LNCaP clone FGC (cell line): Measurements from ENCODE around the gene DDHD1.

ENCODE experiments used
- DNase-seq: peaks from one replicate; pipeline ENCODE4 v3.0.0-alpha.2; 2011; ENCODE audit warnings: low read depth
- H3K4me3 ChIP-seq: 2 replicates; pipeline ENCODE4 v1.5.1; 2011; ENCODE audit warnings: mild to moderate bottlenecking, low read depth, low read length, control low read depth
- TF ChIP-seq, protein P1 (sequence below): IDR thresholded peaks from 2 replicates; pipeline ENCODE4 v1.5.1; 2012; ENCODE audit warnings: mild to moderate bottlenecking; ENCODE audit not compliant: control insufficient read depth, insufficient read depth; ENCODE audit errors: extremely low read depth

Gene DDHD1

DNA sequence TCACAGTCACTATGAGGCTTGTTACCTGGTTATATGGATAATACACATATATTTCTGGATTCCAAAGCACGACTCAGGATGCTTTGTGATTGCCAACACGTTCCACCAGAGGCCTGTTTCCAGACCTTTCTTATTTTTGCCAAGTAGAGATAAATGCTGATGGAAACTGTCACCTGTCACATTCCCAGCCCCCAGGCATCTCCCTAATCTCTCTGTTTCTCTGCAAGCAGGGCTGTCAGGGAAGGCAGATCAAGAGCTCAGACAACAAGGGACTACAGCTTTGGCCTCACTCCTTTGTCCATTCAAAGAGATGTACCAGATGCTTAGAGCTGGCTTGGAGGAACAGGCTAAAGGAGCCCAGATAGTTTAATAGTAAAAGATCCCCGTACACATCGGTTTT, 21.8 kb upstream of the DDHD1 start:
- no peak for DNase-seq
- no peak overlapping the region for H3K4me3 ChIP-seq
- TF ChIP-seq, protein P1, sequence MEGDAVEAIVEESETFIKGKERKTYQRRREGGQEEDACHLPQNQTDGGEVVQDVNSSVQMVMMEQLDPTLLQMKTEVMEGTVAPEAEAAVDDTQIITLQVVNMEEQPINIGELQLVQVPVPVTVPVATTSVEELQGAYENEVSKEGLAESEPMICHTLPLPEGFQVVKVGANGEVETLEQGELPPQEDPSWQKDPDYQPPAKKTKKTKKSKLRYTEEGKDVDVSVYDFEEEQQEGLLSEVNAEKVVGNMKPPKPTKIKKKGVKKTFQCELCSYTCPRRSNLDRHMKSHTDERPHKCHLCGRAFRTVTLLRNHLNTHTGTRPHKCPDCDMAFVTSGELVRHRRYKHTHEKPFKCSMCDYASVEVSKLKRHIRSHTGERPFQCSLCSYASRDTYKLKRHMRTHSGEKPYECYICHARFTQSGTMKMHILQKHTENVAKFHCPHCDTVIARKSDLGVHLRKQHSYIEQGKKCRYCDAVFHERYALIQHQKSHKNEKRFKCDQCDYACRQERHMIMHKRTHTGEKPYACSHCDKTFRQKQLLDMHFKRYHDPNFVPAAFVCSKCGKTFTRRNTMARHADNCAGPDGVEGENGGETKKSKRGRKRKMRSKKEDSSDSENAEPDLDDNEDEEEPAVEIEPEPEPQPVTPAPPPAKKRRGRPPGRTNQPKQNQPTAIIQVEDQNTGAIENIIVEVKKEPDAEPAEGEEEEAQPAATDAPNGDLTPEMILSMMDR: no peak

DNA sequence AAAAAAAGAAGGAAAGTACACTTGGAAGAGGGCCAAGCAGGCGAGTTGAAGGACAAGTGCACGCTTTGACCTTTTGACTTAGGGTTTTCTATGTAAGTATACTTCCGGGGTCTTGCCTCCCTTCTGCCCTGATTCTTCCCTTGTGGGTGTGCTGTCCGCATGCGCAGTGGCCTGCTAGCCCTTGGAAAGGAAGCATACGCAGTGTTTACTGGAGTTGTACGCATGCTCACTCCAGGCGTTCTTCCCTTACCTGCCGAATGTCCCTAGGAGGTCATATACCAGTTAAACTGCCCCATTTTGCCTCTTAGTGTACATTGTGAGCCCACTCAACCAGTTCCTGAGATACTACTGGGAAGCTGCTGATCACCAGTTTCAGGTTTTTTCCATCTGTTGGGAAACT, 15.7 kb upstream of the DDHD1 start:
- TF ChIP-seq, protein P1: no peak
- no peak overlapping the region for H3K4me3 ChIP-seq

DNA sequence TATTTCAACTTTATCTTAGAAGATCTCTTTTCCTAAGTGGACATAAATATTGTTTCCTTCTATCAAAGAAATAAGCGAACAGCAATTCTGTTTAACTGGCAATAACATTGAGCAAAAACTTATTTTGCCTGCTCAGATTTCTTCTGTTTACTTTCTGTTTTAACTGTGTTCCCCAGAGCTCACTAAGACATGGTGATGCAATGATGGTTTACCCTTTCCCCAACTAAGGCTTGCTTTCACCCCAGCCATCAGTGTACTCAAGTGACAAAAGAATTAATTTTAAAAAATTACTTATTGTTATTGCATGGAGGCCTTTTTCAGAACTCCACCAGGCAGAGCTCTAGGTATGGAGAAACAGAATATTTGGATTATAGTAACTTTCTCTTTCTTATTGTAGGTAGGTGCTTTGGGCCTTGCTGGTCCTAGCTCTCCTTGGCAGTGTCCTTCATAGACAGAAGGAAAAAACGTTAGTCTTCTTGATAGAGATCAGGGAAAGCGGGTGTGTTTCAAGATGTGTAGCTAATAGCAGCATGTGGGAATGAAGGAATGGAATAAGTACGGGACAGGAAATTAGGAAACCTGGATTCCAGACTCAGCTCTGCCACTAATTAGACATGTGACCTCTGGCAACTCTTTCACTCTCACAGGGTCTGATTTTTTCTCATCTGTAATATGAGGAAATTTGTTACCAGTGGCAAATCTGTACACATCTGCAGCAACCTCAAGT, 14.6 kb upstream of the DDHD1 start:
- no peak overlapping the region for H3K4me3 ChIP-seq
- TF ChIP-seq, protein P1: no peak
- no peak for DNase-seq

More for the DNA sequence above, 15.7 kb upstream of the DDHD1 start:
- DNase-seq: no peak

DNA sequence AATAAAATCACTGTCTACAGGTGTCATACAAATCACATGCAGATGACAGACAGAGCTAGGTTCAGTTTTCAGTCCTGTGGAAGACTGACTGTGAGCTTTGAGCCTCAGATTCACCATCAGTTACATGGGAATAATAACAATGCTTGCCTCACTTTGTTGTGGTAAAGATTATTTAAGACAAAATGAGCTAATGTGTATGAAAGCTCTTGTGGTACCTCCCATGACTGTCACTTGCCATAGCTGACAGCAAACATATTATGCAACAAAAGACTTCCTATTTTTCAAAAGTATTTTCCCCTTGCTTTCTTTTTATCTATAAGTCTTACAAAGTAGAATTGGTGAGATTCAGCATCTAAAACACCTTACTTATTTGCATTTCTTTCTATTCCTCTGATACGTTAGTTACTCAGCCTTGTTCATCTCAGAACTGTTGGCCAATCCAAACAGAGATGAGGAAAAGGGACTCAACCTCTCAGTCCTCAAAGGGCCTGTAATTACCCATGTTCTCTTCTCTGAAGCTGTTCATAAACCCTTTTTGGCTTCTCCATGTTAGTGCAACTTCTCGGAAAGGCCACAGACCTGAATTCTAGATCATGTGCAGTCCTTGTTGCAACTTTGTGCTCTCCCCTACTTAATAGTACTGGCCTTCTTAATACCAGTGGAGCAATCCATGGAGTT, 8.8 kb upstream of the DDHD1 start:
- DNase-seq: no peak
- no peak overlapping the region for H3K4me3 ChIP-seq
- TF ChIP-seq, protein P1: no peak

DNA sequence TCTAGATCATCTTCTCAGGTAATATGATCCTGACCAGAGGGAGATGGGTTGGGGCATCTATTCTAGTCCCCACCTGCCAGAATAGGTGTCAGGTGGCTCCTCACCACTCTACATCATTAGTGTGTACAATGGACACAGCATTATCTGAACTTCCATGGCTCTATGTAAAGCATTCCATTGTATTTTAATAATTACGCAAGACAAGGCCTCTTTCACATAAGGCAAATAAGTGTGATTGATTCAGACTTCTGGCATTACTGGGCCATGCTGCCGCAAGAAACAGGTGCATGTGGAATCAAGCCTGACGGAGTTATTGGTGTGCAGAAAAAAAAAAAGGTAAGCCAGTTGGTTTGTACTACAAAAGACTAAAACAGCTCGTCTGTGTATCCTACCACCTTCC, 3.1 kb upstream of the DDHD1 start:
- H3K4me3 ChIP-seq: no peak overlapping the region
- TF ChIP-seq, protein P1: no peak
- no peak for DNase-seq

DNA sequence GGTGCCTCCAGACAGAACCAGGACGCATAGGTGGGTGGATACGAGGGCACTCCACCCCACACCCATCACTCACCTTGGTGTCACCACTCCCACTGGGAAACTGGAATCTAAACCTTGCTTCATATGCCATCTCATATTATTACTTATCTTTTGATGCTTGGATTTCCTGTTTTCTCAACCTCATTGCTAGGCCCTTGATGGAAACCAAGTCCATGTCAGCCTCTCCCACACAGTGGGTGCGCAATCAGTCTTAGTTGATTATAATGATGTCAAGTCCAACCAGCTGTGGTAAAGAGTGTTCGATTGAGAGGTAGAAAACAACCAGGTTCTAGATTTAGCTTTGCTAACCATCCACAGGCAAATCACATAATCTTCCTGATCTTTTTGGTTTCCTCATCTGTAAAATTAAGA, 584 bp upstream of the DDHD1 start:
- peak overlapping the region; percentile 77 for H3K4me3 ChIP-seq
- DNase-seq: no peak
- TF ChIP-seq, protein P1: no peak
